Colonic mucosa (tissue), 4 donors: ENCODE data around the gene SENP3. TPM values are rescaled to one million over a fixed set of nuclear protein-coding genes. Genes with fewer than 3 reads are reported as not detected.

ENCODE experiments used
- DNase-seq: peaks from one replicate; pipeline ENCODE4 v3.0.0-alpha.2; 2020
- H3K27ac ChIP-seq: fragments of 200-600 bp; one replicate; pipeline ENCODE4 v1.8.0; 2021
- H3K27me3 ChIP-seq: fragments of 200-600 bp; one replicate; pipeline ENCODE4 v1.8.0; 2021
- H3K36me3 ChIP-seq: fragments of 200-600 bp; one replicate; pipeline ENCODE4 v1.8.0; 2021
- H3K4me1 ChIP-seq: fragments of 200-600 bp; one replicate; pipeline ENCODE4 v1.8.0; 2021; ENCODE audit warnings: mild to moderate bottlenecking
- H3K4me3 ChIP-seq: fragments of 200-600 bp; one replicate; pipeline ENCODE4 v1.8.0; 2021
- H3K9ac ChIP-seq, 2 donors: one replicate each; pipeline ENCODE4 v1.7.0; 2013; ENCODE audit warnings: control low read depth in 2 of 2, low read depth in 2 of 2, low read length in 2 of 2
- H3K9me3 ChIP-seq: fragments of 200-600 bp; one replicate; pipeline ENCODE4 v1.8.0; 2021
- CTCF ChIP-seq: fragments of 200-600 bp; IDR thresholded peaks from one replicate; pipeline ENCODE4 v1.8.0; 2022; ENCODE audit warnings: antibody characterized with exemption, mild to moderate bottlenecking
- intact Hi-C: fragments of 100-400 bp; cut with DNase I; formaldehyde crosslinking; loops from one replicate; pipeline ENCODE4 v1.14.1; 2022
- total RNA-seq, 2 donors: library from RNA; stranded (reverse); fragmentation: NEBNext Ultra II Directional in 1 of 2; extraction: Animal tissue kit (Norgen Biotek cat#: 25700) in 1 of 2; gene quantifications; one replicate each; pipeline ENCODE4 v1.2.1, GENCODE V29; 2021
- donor health status: healthy.
- donor health status: DM: no; HTN: no; CAD: no.
- donor health status: DM: no; HTN: no; CAD: no.

Gene SENP3
- total RNA-seq, 2 donors from 2014 or later, result 25.7 to 56.6 TPM

DNA sequence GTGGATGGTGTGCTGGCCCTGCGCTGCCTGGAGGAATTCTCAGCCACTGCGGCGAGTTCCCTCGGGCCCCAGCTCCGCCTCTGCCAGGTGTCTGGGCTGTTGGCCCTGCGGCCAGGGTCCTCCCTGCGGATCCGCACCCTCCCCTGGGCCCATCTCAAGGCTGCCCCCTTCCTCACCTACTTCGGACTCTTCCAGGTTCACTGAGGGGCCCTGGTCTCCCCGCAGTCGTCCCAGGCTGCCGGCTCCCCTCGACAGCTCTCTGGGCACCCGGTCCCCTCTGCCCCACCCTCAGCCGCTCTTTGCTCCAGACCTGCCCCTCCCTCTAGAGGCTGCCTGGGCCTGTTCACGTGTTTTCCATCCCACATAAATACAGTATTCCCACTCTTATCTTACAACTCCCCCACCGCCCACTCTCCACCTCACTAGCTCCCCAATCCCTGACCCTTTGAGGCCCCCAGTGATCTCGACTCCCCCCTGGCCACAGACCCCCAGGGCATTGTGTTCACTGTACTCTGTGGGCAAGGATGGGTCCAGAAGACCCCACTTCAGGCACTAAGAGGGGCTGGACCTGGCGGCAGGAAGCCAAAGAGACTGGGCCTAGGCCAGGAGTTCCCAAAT, 4.5 kb upstream of the SENP3 start:
- no peak for TF ChIP-seq CTCF
- H3K27me3 ChIP-seq, result no peaks in the 10 kb centered on the region
- H3K4me1 ChIP-seq, result peaks cover 17% of the 10 kb centered on the region
- no peaks in the 10 kb centered on the region for H3K36me3 ChIP-seq
- peak; percentile 81 for DNase-seq
- intact Hi-C loops, result no loop called here
- peak overlapping the region; percentile 95 for H3K27ac ChIP-seq
- H3K4me3 ChIP-seq, result peak overlapping the region; percentile 27
- no peaks in the 10 kb centered on the region for H3K9me3 ChIP-seq
- H3K9ac ChIP-seq, result peak overlapping the region; percentile 71 to 100

DNA sequence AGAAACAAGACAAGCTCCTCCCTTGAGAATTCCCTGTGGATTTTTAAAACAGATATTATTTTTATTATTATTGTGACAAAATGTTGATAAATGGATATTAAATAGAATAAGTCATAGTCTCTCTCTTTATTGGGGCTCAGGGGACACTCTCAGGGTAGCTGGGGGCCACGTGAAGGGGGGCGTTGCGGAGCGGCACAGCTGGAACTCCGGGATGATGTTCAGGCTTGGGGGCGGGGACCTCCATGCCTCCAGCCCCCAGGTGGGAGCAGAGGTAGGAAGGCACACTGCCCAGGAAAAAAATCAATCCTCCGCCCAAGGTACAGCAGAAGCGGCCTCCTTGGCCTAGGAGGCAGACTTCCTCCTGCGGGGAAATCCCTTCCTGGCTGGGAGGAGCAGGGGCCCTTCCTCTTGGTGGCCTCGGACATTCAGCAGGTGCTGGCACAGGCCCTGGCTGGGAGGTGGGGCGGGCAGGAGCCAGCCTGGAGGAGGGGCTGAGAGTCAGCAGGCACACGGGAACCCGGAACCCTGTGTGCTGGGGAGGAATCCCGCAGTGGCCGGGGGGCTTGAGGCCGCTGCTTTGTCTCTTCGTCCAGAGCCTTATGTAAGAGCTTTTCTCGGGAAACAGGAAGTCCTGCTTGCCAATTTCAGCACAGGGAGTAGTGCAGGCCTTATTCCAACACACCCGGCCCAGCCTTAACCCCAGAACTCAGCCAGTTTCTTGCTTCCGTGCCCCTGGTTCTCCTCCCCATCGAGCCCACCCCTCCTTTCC, 3.8 kb upstream of the SENP3 start:
- no peaks in the 10 kb centered on the region for H3K9me3 ChIP-seq
- H3K27me3 ChIP-seq, result no peaks in the 10 kb centered on the region
- peaks cover 24% of the 10 kb centered on the region for H3K4me1 ChIP-seq
- no peaks in the 10 kb centered on the region for H3K36me3 ChIP-seq
- no peak for TF ChIP-seq CTCF
- DNase-seq, result peak; percentile 94
- peak overlapping the region; percentile 43 for H3K4me3 ChIP-seq
- peak overlapping the region; percentile 95 for H3K27ac ChIP-seq
- peak overlapping the region; percentile 71 to 100 for H3K9ac ChIP-seq
- intact Hi-C loops, result no loop called here

DNA sequence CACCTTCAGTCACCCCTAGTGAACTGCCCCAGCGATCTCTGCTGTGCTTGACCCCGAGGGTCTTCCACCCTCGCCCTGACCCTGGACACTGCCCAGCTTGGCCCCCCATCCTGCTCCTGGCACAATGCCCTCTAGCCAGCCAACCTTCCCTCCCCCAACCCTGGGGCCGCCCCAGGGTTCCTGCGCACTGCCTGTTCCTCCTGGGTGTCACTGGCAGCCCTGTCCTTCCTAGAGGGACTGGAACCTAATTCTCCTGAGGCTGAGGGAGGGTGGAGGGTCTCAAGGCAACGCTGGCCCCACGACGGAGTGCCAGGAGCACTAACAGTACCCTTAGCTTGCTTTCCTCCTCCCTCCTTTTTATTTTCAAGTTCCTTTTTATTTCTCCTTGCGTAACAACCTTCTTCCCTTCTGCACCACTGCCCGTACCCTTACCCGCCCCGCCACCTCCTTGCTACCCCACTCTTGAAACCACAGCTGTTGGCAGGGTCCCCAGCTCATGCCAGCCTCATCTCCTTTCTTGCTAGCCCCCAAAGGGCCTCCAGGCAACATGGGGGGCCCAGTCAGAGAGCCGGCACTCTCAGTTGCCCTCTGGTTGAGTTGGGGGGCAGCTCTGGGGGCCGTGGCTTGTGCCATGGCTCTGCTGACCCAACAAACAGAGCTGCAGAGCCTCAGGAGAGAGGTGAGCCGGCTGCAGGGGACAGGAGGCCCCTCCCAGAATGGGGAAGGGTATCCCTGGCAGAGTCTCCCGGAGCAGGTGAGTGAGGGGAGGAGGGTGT, 3.0 kb upstream of the SENP3 start, which contains the start of gene TNFSF13:
TNFSF13 (plus strand) TSS at position 207 of the 776 bp plus-strand sequence; CDS start at position 497, 290 bp downstream.
- intact Hi-C loops, result no loop called here

GRCh38 chr17:7559320-7560171, 2.2 kb upstream of the SENP3 start:
- Histone ChIP-seq H3K4me3 (peak overlapping the region; percentile 43), H3K27me3 (no peaks in the 10 kb centered on the region), H3K4me1 (peaks cover 25% of the 10 kb centered on the region), H3K27ac (peak overlapping the region; percentile 95), H3K9ac (peak overlapping the region; percentile 71 to 100), H3K9me3 (no peaks in the 10 kb centered on the region), H3K36me3 (no peaks in the 10 kb centered on the region)
- intact Hi-C loops, result loop anchor here (2.0 to 10.0 kb wide), 2 partner anchors 45 to 205 kb away; partner anchors contain the start of genes KCTD11 and TMEM95
- peak; percentile 83 for DNase-seq
- no peak for TF ChIP-seq CTCF

More for the DNA sequence above, 3.0 kb upstream of the SENP3 start, which contains the start of gene TNFSF13:
- H3K9ac ChIP-seq, result peak within 1 kb of the TSS; percentile 71 to 100
- peak; percentile 80 for DNase-seq
- H3K4me1 ChIP-seq, result peaks cover 25% of the 10 kb centered on the region
- no peaks in the 10 kb centered on the region for H3K36me3 ChIP-seq
- TF ChIP-seq CTCF, result no peak
- no peaks in the 10 kb centered on the region for H3K27me3 ChIP-seq
- peak within 1 kb of the TSS; percentile 95 for H3K27ac ChIP-seq
- H3K9me3 ChIP-seq, result no peaks in the 10 kb centered on the region
- peak within 1 kb of the TSS; percentile 43 for H3K4me3 ChIP-seq
